NCI-H510A treated with DMSO at 0.1 percent for 48 hours (cell line): ENCODE measurements around the gene HORMAD2.
"Not testable (repeated sequence)": the region's sequence is repeated elsewhere in the genome, so short reads cannot be mapped to it uniquely, and the experiment has no call there.

ENCODE experiments used
- DNase-seq: peaks from one replicate; lab custom pipeline; 2025; lab: John Stamatoyannopoulos, UW

The HORMAD2 gene

DNA sequence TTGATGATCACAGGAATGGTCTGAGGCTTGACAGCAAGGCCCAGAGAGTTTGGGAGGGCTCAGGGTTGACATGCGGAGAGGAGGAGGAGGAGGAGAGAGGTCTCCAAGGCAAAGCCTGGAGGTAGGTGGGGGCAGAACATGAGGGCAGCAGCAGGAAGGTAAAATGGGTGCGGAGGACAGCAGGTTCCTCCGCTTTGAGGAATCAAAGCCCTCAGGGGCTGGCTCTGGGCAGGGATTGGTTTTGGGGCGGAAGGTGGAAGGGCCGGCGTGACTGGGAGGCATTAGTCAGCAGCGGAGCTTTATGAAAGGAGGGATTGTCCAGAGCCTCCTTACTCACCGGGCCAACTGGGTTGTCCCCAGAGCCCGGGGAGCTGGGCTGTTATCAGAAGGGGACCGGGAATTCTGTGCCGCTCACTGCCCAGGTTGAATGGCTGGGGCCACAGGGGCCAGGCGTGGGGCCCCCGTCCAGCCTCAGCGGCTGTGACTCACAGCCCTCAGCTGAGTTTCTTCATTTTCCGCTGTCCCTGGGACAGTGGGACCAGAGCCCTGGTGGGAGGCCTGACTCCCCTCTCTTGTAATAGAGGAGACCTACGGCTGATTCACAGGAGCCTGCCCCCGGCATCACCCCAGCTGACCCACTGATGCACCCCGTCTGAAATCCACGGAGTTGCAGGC, 130.1 kb downstream of the HORMAD2 start:
- DNase-seq, result no peak

DNA sequence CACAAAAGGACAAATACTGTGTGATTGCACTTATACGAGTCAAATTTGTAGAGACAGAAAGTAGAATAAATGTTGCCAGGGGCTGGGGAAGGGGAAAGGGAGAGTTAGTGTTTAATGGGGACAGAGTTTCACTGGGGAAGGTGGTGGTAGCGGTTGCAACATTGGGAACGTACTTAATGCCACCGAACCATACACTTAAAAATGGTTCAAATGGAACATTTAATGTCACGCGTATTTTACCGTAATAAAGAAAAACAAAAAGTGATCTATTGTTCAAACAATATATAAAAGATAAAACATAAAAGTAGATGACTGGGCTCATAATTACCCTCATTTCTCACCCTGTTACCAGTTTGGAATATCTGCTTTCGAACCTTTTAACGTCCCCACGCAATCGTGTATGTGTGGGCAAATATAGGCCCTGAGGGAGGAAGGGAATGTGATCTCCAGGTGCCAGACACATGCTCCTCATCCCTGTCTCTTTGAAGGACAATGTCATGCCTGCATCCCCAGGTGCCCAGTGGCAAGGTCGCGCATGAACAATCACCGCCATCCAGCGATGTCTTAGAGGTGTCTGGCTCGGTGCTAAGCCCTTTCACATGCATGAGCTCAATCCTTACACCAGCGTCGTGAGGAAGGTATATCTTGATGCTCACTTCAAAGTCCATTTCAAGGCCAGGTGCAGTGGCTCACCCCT, 131.0 kb downstream of the HORMAD2 start:
- DNase-seq, result no peak

DNA sequence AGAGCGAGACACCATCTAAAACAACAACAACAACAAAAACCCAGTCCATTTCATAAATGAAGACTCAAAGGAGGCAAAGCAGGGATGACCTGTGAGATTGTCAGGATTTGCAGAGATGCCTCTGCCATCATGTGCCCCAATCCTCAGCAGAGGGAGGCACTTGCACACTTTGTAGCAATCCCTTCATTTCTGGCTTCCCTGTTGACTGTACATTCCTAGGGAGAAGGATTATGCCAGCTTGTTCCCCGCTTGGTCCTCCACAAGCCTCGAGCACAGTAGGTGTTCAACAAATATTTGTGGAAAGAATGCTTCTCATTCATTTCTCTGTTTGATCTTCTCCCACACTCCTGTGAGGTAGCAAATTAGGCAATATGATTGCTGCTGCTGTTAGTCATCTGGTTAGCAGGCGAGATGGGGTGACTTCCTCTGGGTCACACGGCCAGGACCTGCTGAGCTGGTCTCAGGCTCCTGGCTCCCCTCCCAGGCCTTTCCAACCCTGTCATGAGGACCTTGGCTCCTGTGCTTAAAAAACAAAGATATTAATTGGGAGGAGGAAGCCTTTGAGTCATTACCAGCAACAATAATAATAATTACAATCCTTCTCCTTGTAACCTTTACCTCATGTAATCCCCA, 132.2 kb downstream of the HORMAD2 start:
- no peak for DNase-seq

DNA sequence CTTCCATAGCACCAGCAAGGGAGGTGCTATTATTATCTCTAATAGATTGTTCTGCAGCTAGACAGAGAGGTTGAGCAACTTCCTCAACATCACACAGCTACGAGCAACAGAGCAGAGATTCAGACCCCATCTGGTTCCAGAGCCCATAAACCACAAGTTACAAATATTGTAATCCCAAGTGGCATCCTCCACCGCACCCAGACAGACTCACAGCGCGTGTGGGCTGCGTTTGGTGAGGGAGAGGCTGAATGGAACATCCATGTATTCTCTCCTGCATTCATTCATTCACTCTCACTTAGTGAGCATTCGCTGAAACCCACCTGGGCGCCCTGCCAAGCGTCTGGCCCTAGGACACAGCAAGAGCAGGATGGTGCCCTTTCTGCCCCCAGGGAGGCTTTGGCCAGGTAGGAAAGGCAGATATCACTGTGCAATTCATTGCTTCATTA, 132.8 kb downstream of the HORMAD2 start:
- no peak for DNase-seq

DNA sequence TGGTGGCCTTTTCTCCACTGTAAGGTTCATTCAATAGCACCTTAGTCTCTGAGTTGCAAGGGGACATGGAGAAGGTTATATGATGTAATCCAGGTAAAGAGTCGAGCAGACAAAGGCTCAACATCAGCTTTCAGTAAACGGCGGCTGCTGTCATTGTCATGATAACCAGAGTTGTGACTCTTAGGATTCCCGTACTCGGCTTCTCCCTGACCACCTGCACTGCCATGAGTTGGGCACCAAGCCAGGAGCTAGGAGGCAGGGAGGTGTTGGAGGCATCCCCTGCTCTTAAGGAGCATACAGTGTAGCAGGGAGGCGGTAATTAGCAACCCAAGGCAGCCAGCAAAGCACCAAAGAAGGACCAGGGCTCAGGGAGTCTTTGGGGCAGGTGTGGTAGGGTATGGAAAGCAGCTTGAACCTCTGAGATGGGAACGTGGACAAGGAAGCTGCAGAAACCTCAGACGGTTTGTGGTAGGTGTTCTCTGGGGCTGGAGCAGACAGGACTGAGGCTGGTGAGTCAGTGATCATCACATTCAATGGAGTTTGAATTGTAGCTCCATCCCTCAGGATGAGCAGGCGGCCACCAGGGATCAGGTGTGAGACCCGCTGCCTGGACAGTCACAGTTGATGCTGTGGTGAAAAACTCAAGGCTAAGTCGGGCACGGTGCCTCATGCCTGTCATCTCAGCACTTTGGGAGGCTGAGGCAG, 134.6 kb downstream of the HORMAD2 start:
- DNase-seq, result peak; percentile 20

DNA sequence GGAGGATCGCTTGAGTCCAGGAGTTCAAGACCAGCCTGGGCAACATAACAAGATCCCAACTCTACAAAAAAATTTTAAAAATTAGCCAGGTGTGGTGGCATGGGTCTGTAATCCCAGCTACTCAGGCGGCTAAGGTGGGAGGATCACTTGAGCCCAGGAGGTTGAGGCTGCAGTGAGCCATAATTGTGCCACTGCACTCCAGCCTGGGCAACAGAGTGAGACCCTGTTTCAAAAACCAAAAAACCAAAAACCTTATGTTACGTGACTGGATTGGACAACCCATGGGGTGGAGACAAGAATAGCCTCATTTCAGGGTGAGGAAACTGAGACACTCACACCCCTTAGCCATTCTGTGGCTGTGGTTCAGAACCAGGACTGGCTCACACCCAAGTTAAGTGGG, 136.0 kb downstream of the HORMAD2 start:
- not testable (repeated sequence) for DNase-seq

DNA sequence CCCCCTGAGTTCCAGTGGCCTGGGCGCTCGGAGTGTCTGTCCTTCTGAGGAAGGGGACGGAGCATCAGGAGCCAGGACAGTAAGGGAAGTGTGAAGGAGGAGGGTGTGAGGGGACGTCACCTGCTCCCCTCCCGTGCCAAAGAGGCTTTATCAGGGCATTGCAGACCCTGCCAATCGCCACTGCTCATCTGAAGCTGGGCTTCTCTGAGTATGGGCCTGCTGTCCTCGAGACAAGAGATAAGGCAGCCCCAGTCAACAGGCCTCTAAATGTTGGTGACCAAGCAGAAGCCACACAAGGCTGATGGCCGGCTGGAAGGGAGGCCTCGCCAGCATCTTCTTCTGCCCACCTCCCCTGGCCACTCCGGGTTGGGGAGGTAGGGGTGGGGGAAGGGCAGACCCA, 136.4 kb downstream of the HORMAD2 start:
- no peak for DNase-seq

DNA sequence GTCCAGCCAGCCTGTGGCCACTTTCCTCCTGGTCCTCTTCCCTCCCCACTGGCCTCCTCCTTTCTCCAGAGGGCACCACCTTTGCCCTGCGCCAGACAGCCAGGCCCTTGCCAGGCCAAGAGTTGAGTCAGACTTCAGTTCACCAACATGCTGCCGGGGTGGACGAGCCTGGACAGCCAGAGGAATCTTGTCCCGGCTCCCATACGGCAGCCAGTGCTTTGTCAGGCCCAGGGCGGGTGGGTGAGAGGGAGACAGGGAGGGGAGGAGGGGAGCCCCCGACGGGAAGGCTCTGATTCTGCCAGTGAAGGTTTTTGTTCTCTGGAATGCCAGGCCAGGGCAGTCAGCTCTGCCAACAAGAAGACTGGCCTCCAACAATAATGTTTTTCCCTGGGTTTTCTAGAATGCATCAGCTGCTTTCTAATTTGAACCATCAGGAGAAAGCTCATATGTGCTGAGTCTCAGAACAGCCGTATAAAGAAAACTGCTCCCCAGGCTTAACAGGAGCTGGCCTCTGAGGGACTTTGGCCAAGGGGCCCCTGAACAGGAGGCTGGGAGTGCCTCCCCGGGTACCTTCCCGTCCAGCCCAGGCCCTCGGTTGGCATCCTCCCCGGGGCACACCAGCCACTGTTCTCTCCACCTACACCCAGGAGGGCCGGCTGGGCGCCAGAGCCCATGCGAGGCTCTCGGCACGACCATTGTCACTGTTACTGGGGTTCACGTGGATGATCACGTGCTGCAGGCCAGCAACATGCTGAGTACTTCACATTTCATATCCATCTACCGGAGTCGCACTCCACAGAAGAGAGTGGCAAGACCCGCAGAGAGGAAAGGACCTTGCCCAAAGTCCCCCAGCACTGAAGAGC, 137.7 kb downstream of the HORMAD2 start:
- DNase-seq, result no peak

DNA sequence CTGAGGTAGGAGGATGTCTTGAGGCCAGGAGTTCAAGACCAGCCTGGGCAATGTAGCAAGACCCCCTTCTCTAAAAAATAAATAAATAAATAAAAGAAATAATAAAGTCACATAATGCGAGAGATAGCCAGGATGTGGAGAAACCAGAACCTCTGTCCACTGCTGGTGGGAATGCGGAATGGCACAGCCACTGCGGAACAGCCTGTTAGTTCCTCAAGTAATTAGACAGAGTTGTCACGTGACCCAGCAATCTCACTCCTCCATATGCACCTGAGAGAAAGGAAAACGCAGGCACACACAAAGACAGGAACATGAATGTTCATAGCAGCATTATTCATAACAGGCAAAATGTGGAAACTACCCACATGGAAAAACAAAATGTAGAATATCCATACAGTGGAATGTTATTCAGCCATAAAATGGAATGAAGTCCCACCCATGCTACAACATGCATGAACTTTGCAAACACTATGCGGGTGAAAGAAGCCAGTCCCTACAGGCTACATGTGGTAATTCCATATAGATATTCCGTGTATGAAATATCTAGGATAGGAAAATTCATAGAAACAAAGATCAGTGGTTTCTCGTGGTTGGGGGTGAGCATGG, 138.9 kb downstream of the HORMAD2 start:
- DNase-seq, result no peak

DNA sequence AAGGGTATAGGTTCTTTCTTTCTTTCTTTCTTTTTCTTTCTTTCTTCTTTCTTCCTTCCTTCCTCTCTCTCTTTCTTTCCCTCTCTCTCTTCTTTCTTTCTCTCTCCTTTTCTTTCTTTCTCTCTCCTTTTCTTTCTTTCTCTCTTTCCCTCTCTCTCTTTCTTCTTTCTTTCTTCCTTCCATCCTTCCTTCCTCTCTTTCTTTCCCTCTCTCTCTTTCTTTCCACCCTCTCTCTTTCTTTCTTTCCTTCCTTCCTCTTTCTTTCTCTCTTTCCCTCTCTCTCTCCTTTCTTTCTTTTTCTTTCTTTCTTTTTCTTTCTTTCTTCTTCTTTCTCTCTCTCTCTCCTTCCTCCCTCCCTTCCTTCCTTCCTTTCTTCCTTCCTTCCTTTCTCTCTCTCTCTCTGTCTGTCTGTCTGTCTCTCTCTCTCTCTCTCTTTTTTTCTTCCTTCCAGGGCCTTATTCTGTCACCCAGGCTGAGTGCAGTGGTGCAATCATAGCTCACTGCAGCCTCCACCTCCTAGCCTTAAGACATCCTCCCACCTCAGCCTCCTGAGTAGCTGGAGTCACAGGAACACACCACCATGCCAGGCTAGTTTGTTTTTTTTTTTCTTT, 139.5 kb downstream of the HORMAD2 start:
- no peak for DNase-seq

DNA sequence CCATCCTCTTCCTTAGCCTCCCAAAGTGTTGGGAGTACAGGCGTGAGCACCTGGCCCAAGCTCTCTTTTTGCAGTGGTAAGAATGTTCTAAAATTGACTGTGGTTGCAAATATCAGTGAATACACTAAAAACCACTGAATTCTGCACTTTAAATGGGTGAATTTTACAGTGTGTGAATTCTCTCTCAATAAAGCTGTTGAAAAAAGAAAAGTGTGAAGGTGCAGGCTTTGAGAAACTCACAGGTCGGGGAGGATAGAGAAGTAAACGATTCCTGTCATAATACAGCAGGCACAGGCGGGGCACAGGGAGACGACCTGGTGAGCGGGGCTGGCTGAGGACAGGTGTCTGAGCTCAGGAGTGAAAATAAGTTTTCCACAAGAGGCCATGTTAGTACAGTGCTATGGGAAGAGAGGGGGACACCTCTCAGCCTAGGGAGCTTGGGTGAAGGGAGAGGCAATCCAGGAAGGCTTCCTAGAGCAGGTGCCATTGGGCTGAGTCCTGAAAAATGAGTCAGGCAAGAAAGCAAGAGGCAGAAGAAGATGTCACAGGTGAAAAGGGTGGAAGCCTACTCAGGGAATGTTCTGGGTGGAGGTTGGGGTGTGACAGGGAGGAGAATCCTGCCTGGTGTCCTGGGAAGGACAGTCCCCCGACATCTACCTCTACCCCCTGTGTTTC, 140.2 kb downstream of the HORMAD2 start:
- no peak for DNase-seq

DNA sequence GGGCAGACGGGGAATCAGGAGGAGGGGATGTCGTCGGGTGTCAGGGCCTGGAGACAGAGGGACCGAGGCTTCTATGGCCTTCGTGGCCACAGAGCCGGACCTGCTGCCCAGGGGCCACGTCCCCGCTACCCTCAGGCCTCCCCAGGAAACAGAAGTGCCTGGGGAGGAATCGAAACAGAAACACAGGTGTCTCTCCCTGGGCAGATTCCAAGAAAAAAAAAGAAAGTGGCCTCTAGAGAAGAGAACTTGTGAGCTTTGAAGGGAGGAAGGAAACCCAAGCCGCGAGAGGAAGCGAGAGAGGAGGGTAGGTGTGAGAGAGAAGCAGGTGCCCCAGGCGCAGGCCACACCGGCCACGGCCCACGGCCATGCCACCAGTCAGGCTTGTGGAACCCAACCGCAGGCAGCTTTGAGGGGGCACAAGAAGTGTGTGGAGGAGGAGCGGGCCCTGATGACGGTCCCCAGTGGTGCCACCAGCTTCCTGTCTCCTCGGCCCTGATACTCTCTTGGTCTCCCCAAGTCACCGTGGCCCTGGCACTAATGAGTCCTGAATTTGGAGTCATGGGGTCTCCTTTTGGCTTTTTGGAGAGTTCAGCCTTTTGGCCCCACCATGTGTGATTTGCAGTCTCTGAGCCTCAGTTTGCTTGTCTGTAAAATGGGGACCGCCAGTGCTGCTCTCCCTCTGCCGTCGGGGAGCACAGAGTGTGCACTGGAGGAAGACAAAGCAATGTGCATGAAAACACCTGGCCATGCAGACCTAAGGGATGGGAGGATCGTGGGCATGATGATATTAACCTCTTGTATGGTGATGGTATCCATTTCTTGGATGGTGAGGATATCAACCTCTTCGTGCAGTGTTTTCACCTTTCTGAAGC, 141.1 kb downstream of the HORMAD2 start:
- no peak for DNase-seq

DNA sequence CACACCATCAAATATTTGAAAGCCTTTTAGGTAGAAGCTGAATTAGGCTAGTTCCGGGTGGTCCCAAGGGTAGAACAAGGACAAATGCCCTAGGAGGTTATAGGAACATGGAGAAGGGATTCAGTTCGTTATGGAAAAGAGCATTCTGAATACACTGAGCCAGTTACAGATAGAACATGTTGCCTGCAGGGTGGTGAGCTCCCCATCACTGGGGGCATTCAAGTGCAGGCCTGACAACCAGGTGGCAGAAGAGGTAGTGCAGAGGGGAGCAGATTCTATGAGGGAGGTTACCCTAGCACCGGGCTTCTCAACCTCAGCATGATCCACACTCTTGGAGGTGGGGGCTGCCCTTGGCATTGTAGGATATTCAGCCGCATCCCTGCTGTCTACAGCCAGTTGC, 142.1 kb downstream of the HORMAD2 start:
- no peak for DNase-seq

DNA sequence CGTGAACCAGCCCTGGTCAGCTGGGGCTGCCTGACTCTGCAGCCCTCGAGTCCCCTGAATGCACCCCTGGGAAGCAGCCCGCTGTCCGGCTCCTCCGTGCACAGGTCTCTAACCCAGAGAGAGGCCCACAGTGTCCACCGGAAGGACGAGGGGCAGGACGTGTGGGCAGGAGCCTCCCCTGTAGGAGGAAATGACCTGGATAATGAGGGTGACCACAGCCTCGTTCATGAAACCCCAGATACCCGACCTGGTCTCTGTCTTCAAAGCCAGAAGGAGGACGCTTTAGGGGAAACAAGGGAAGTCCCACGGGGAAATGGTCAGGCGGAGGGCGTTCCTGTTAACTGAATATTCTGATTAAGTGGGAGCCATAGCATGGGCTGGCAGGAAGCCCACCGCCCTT, 143.0 kb downstream of the HORMAD2 start:
- DNase-seq, result no peak

DNA sequence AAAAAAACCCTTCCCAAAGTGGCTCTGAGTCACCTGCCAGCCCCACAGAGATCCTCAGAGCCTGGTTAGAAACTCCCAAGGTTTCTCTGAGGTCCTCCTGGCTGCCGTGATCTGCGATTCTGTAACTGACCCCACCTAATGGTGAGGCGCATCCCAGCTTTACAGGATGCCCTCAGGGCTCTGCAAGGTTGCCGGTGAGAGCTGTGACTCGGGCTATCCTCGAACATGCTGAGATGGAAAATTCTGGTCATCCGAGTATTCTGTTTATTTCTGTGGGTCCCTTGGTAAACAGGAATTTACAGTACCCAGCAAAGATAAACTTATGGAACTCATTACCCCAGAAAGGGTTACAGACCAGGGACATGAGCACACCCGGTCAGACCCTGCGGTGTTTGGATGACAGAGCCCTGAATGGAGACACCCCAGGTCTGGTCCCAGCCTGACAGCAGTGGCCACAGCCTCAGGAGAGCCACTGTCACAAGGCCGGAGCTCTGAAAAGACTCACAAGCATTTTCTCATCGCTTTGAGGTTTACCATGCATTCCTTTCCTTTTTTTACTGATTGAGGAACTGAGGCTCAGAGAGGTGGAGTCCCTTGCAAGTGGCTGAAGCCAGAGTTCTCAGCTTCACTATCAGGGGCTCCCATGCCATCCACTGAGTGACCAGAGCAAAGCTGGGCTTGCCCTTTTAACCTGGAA, 144.0 kb downstream of the HORMAD2 start:
- DNase-seq, result no peak

DNA sequence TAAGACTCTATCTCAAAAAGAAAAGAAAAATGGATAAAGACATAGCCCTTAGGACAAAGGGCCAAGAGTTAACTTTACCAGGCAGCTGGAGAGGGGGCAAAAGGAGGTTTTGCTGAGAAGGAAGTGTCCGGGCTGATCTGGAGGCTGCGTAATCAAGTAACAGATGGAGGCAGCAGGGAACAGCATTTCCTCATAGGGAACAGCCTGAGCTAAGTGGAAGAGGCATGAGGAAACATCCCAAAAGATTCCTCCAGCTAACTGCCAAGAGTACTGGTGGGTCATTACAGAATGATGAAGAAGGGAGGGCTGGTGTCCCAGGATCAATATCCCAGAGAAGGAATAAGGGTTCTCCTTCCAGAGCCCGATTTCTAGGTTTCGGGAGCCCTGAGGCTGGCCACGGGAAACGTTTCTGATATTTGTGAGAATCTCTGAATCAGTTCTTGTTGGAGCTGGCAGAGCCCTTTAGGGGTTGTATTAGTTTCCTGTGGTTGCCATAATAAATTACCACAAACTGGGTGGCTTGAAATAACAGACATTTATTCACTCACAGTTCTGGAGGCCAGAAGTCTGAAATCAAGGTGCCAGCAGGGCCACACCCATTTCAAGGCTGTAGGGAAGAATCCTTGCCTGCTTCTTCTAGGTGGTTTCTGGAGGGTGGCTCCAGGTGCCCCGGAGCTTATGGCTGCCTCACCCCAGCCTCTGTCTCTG, 145.1 kb downstream of the HORMAD2 start:
- no peak for DNase-seq

DNA sequence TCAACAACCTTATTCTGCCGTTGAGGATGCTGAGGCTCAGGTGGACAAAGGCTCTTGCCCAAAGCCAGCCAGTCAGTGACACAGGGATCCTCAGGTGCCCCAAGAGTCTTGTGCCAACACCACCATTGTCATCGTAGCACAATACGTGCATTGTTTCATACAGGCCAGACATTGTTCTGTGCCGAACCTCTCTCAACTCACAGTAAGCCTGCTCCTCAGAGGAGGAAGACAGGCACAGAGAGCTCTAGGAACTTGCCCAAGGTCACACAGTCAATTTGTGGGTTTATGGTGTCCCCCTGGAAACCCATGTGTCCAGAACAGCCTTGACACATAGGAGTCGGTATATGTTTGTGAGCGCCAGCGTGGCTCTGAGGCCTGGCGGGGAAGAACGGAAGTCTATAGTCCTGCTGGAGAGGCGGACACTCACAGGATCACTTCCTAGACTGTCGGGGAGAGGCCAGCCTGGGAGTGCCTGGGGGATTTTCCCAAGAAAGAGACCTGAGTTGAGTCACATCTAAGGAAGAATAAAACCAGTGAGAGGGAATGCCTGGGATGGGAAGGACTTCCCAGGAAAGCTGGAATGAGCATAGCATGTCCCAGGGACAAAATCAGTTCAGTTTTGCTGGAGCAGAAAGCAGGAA, 146.0 kb downstream of the HORMAD2 start:
- DNase-seq, result no peak
